ENCODE measurements around the gene MOCS3. TPM values are rescaled to one million over a fixed set of nuclear protein-coding genes. Genes with fewer than 3 reads are reported as not detected.
A peak's percentile ranks its signal among the peaks of the same experiment; 100 is the strongest.

The MOCS3 gene, protein sequence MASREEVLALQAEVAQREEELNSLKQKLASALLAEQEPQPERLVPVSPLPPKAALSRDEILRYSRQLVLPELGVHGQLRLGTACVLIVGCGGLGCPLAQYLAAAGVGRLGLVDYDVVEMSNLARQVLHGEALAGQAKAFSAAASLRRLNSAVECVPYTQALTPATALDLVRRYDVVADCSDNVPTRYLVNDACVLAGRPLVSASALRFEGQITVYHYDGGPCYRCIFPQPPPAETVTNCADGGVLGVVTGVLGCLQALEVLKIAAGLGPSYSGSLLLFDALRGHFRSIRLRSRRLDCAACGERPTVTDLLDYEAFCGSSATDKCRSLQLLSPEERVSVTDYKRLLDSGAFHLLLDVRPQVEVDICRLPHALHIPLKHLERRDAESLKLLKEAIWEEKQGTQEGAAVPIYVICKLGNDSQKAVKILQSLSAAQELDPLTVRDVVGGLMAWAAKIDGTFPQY
- 14.0 and 15.0 TPM in 2 replicates for total RNA-seq (2014; rRNA removed; shearing (Covaris generic))

DNA sequence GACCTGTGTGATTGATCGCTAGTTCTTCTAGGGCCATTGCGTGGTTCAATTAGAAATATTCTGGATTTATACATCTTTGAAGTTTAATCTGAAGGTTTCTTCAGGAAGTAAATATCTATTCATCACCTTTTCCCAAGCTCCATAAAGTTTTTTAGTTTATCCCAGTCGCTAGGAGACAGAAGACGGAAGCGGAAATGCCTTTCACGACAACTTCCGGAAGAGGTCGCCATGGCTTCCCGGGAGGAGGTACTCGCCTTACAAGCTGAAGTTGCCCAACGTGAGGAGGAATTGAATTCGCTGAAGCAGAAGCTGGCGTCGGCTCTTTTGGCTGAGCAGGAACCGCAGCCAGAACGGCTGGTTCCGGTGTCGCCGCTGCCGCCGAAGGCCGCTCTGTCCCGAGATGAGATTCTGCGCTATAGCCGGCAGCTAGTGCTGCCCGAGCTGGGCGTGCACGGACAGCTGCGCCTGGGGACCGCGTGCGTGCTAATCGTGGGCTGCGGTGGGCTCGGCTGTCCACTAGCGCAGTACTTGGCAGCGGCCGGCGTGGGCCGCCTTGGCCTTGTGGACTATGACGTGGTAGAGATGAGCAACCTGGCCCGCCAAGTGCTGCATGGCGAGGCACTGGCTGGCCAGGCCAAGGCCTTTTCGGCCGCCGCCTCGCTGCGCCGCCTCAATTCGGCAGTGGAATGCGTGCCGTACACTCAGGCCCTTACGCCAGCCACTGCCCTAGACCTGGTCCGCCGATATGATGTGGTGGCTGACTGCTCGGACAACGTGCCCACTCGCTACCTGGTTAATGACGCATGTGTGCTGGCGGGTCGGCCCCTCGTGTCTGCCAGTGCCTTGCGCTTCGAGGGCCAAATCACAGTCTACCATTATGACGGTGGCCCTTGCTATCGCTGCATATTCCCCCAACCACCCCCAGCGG, at the start of gene MOCS3:
MOCS3 (plus strand) TSS at position 204 of the 928 bp plus-strand sequence; CDS start at position 229, 25 bp downstream.
- DNase-seq (ENCODE audit: low spot score), result peak; percentile 94
- in situ Hi-C loops (cut with HindIII; ENCODE audit: low sequenced_read_pairs), result no loop called here

DNA sequence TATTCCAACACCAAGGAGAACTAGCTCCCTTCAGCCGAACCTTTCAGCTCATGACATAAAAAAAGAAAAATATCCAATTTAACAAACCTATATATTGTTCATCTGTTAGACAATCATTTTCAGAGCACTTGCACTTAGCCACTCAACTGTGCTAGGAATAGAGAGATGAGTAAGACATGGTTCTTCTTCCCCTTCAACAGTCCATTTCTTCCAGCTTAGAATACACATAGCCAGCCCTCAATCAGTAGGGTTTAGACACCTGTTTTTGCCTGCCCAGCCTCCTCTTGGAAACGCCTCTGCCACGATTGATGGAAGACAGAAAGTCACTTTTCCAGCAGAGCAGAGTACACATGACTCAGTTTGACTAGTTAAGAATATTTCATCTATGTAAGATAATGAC, 49.2 kb upstream of the MOCS3 start:
- in situ Hi-C loops (cut with HindIII; ENCODE audit: low sequenced_read_pairs), result no loop called here
- no peak for DNase-seq (ENCODE audit: low spot score)

DNA sequence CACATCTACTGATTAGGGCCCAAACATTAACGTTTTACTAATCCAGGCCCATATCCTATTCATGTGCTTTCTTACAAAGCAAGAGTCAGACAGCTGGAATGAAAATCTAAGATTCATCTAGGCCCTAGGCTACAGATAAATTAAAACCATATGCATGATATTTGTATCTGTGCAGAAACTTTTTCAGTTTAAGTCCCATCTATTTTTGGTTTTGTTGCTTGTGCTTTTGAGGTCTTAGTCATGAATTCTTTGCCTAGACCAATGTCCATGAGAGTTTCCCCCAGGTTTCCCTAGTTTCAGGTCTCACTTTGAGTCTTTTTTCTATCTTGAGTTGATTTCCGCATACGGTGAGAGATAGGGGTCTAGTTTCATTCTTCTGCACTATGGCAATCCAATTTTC, 47.6 kb upstream of the MOCS3 start:
- in situ Hi-C loops (cut with HindIII; ENCODE audit: low sequenced_read_pairs), result no loop called here
- no peak for DNase-seq (ENCODE audit: low spot score)

DNA sequence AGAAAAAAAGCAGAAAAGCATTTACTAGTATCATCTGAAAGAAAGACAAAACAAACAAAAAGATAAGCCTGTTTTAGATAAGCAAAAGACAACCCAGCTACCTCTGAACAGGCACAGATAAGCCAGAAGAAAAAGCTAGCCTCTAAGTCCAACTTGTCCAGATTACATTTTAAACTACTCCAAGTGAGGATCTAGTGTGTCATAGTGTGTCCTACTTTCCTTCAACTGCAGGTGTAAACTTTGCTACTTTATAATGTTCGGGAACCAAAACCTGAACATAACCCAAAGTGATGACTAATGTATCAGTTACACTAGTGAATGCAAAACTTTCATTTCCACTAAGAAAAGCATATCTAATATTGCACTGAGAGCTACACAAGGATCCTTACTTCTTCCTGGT, 46.9 kb upstream of the MOCS3 start:
- in situ Hi-C loops (cut with HindIII; ENCODE audit: low sequenced_read_pairs), result no loop called here
- DNase-seq (ENCODE audit: low spot score), result no peak

DNA sequence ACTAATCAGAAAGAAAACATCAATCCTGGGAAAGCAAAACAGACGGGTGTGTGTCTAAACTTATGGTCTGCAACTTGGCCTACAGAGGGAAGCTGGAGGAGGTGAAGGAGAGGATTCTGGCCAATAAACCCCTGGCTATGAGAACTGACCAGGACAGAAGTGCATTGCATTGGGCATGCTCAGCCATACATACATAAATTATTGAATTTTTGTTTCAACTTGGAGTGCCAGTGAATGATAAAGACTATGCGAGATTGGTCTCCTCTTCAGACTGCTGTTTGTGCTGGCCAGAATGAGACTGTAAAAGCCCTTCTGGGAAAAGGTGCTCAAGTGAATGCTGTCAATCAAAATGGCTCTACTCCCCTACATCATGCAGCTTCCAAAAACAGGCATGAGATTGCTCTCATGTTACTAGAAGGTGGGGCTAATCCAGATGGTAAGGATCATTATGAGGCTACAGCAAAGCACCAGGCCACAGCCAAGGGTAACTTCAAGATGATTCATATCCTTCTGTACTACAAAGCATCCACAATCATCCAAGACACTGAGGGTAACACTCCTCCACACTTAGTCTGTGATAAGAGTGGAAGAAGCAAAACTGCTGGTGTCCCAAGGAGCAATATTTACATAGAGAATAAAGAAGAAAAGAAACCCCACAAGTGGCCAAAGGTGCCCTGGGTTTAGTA, 44.8 kb upstream of the MOCS3 start:
- in situ Hi-C loops (cut with HindIII; ENCODE audit: low sequenced_read_pairs), result no loop called here

DNA sequence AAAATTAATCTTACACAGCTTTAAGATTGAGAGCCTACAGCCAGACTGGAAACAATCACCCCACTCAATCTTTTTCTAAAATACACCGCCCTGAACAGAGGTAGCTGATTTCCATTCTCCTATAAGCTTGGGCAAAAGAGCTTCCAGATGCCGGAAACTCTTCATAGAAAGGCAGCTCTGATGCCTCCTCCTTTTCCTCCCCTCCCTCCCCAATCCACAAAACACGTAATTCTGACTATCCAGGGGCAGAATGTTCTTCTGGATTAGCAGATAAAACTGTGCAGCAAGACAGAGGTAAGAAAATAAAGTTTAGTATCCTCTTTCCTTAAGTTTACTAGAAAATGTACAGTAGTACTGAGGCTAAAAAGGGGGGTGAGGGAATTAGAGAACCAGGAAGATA, 43.2 kb upstream of the MOCS3 start:
- in situ Hi-C loops (cut with HindIII; ENCODE audit: low sequenced_read_pairs), result no loop called here
- no peak for DNase-seq (ENCODE audit: low spot score)

More for the DNA sequence above, 44.8 kb upstream of the MOCS3 start:
- no peak for DNase-seq (ENCODE audit: low spot score)

DNA sequence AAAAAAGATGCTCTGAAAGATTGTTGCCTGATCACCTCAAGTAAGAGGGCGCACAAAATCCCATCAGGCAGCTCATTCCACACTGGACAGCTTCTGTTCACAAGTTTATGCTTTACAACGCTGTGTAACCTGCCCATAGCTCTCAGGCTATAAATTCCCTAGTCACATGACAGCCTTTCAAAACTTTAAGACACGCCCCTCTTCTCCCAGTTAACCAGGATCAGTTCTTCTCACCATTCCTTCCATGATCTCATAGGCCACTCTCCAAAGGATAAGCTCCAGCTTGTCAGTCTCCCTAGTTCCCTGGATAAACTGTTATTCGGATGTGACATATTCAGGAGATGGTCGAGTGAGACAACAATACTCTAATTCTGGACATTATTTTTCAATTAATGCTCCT, 42.4 kb upstream of the MOCS3 start:
- no peak for DNase-seq (ENCODE audit: low spot score)
- in situ Hi-C loops (cut with HindIII; ENCODE audit: low sequenced_read_pairs), result no loop called here

DNA sequence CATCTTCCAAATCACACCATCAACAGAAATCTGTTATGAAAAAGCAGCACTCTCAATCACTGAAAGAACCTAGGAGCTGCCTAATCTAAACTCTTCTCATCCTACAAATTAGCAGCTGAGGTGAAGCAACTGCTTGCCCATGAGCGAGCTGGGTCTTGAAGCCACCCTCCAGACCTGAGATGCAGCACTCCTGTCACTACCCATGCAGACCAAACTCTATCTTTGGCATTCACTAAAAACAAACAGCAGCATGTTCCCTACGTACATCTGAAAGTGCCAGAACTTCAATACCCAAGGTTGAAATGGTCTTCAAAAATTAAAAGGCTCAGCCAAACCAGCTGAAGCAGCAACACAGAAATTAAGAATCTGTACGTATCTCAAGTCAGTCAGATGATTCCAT, 41.7 kb upstream of the MOCS3 start:
- in situ Hi-C loops (cut with HindIII; ENCODE audit: low sequenced_read_pairs), result no loop called here
- DNase-seq (ENCODE audit: low spot score), result no peak

DNA sequence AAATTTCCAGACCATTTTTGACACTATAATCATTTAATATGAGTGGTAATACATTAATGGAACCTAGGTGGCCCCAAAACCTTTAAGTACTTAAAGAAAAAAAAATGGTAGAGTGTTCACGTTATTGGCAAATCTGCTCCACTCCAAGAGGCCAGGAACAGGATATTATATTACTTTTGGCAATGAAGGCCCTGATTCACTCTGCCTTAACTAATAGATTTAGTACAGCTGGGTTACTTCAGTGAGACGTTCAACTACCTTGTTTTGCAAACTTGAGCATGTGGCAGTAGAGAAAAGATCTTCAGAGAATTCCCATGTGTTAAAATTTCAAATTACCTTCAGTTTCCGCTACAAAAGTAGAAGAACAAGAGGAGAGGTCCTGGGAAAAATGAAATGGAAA, 40.2 kb upstream of the MOCS3 start:
- in situ Hi-C loops (cut with HindIII; ENCODE audit: low sequenced_read_pairs), result no loop called here
- no peak for DNase-seq (ENCODE audit: low spot score)

DNA sequence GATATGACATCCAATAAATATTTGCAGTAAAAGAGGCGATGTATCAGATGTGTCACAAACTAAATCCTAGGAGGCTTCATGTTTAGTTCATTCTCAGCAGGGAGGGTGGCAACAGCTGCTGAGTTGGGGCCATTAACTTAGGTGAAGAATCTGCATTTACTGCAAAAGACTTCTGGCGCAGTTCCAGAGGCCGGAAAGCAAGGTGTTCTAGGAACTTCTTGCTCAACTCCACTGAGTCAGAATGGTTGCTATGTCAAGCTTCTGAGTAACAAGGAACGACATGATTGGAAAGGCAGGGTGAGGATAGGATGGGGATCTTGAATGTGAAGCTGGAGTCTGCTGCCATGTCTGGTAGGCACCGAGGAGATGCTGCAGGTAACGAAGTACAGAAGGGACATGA, 39.1 kb upstream of the MOCS3 start:
- no peak for DNase-seq (ENCODE audit: low spot score)
- in situ Hi-C loops (cut with HindIII; ENCODE audit: low sequenced_read_pairs), result no loop called here

DNA sequence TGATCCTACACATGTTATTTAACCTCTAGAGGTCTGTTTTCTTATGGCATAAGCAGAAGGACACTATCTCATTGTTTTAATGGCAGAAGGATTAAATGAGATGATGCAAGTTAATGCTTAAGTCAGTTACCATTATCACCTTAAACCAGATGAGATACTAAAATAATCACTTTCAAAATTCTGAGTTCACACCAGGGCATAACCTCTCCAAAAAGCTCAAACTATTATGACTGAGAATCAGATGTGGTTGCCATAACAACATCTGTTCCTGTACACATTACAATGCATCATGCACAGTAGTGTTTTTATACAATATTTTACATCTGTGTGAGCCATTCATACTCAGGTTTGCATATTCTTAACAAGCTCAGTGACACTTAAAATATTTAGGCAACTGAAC, 37.6 kb upstream of the MOCS3 start:
- in situ Hi-C loops (cut with HindIII; ENCODE audit: low sequenced_read_pairs), result no loop called here
- no peak for DNase-seq (ENCODE audit: low spot score)

DNA sequence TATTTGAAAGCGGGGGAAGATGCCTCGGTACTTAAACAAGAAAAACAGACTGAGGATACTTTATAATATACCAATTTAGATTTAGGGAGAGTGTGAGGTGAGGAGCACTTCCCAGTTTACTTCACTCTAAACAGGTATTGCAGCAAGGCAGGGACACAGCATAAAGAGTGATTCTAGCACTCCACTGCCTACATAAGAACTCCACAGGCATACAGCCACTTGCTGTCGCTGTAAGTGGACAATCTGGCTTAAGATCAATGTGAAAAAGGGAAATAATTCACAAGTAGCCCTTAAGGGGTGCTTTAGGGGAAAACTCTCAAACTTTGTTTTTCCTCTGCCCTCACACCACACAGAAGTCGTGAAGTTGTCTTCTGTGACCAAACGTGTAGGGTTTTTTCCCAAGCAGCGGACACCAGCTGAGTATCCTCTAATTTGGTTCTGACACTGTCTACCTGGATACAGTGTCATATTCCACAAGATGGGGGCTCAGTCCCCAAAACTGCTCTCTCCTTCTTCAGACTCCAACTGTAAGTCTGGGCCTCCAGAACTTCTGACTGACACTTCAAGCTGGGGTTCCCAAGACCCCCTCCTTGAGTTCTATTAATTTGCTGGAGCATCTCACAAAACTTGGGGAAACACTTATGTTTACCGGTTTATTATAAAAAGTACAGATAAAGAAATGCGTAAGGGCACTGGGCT, 36.7 kb upstream of the MOCS3 start:
- in situ Hi-C loops (cut with HindIII; ENCODE audit: low sequenced_read_pairs), result no loop called here
- DNase-seq (ENCODE audit: low spot score), result no peak

DNA sequence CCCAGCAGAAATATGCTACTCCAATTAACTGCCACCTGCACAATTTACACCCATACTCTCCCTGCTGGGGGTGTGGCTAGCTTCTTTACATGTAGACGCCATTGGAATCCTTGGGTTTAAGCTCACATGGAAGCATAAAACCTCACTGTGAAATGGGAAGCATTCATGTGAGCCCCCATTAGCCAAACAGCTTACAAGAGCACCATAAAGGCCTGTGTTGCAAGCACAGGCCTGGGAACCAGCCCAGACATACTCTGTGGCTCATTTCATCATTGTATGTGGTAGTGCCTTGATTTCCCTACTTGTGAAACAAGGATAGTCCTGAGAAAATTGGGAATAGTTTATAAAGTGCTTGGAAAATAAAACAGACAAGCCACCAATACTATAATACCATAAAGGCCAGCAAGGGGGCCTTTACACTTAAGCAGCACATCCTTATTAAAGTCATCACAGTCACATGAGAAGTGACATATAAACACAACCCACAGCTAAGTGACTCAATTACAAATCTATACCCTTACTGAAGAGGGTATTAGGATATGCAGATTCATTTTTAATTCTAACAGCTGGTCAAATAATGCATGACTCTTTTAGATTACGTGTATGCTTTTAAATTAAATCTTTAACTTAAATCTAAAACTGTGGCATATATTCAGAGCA, 34.2 kb upstream of the MOCS3 start:
- DNase-seq (ENCODE audit: low spot score), result no peak
- in situ Hi-C loops (cut with HindIII; ENCODE audit: low sequenced_read_pairs), result no loop called here

DNA sequence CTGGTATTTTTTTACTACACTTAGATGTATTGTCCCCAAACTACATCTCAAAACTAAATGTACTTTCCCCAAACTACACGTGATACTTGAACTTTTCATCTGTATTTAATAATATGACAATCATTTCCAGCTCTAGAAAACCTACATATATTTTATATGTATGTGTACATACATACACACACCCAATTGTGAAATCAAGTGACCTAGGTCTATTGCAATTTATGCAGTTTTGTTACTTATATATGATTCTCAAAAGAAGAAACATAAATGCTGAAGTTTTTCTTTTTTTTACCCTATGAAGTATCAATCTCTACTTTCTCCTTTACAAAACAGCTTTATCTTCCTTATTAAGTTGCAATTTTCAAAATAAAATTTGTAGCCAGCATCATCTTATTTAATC, 32.1 kb upstream of the MOCS3 start:
- in situ Hi-C loops (cut with HindIII; ENCODE audit: low sequenced_read_pairs), result no loop called here
- no peak for DNase-seq (ENCODE audit: low spot score)

DNA sequence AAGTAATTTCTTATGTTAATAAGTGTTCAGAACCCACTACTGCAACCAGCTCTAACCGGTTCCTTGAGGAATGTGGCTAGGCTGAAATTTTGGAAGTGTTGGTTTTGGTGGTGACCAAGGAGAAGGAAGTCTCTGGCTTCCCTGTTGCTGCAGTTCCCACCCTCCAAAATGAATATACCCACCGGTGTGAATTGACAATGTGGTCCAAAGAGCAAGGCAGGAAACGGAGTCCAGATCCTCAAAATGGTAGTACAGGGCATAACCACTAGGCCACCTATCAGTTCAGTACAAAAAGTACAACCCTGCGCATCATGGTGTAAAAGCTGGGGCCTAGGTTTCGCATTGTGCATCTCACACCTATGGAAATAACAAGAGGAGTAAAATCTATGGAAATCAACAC, 30.1 kb upstream of the MOCS3 start:
- in situ Hi-C loops (cut with HindIII; ENCODE audit: low sequenced_read_pairs), result no loop called here
- DNase-seq (ENCODE audit: low spot score), result no peak

DNA sequence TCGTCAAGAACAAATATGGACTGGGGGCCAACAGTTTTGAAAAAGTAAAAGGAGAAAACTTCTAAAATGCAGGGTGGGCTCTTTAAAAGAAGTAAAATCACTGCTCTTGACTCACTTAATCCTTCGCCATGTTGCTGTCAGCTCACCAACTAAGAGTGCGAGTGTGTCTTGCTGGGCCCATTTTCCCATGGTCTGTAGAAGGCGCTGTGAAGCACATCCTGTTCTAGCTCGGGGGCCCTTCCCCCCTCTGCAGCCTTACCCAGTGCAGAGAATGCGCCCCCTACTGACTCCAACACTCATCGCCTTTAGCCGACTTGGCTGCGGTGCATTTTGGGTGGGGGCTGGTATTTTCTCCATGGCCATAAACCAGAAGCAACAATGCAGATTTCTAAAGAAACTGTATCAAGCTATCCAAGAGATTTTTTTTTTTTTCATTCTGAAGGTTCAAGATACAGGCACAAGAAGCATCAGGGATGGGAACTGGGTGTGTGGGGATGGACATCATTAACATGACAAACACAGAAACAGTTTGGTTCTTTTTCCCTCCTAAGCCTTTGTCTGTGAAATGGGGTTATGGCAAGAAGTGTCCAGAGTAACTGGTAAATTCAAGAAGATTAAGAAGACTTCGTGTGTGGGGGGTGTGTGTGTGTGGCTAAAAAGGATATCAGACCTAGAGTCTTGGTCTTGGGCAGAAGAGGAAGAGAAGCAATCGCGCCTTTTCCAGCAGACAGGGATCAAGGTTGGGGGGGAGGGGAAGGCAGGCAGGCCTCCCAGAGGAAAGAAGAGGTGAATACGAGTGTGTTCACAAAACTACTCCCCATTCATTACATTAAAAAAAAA, 29.1 kb upstream of the MOCS3 start:
- DNase-seq (ENCODE audit: low spot score), result peak; percentile 88
- in situ Hi-C loops (cut with HindIII; ENCODE audit: low sequenced_read_pairs), result no loop called here

DNA sequence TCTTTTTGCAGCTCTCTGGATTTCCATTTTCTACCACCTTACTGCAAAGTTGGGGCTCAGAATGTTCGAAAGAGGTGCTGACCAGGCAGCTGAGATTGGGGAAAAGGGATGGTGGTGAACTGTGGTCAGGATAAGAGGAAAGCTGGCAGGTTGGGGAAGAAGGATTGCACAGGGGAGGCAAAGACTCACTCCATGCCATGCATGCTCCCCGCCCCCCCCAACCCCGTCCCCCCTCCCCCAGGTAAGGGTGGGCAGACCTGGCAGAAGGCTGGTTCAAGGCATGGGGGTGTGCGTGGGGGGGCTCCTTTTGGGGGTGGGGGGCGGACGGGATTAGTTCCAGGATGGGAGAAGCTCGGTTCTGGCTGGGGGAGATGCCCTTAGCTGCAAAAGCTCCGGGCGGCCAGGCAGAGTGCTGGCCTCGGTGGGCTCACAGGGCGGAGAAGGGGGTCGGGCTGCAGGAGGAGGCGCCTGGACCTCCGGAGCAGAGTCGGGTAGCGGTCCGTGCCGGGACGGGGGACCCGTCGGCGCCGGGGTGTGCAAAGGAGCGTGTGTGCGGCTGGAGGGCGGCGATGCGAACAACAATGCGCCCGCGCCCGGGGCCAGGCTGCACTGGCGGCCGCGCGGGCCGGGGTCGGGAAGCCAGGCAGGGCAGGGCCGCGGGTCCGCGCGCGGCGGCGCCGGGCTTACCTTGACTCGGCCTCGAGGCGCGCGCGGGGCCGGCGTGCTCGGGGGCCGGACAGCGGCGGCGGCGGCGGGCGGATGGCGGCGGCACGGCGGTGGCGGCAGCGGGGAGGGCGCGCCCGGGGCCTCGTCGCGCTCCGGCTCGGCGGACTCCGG, 28.3 kb upstream of the MOCS3 start:
- DNase-seq (ENCODE audit: low spot score), result no peak
- in situ Hi-C loops (cut with HindIII; ENCODE audit: low sequenced_read_pairs), result no loop called here

Measured in G401 (cell line).